Measurements from ENCODE around the gene GBF1.

GBF1 gene

GRCh38 chr10:102379383-102379782 lies 134.1 kb downstream of the GBF1 start:
- H3K36me3 ChIP-seq (replicated peaks): peaks cover 82% of the 10 kb centered on the region
- no peak for TF ChIP-seq CTCF (IDR thresholded peaks at IDR 0.05; ENCODE audit: low read depth, low read length, missing control alignments)
- no peaks in the 10 kb centered on the region for H3K27me3 ChIP-seq (replicated peaks)
- no peak overlapping the region for H3K4me3 ChIP-seq (ENCODE audit: low read depth, low read length)
- no peak for DNase-seq
- in situ Hi-C loops (cut with HindIII; ENCODE audit: low pct_ligation_motif_present, low sequenced_read_pairs): no loop called here
- no peak overlapping the region for H3K27ac ChIP-seq

GRCh38 chr10:102381983-102382382 lies 136.7 kb downstream of the GBF1 start:
- Histone ChIP-seq H3K4me3 (ENCODE audit: low read depth, low read length) (no peak overlapping the region), H3K36me3 (replicated peaks) (peaks cover 59% of the 10 kb centered on the region), H3K27me3 (replicated peaks) (no peaks in the 10 kb centered on the region), H3K27ac (no peak overlapping the region)
- in situ Hi-C loops (cut with HindIII; ENCODE audit: low pct_ligation_motif_present, low sequenced_read_pairs): no loop called here
- DNase-seq: no peak
- no peak for TF ChIP-seq CTCF (IDR thresholded peaks at IDR 0.05; ENCODE audit: low read depth, low read length, missing control alignments)

GRCh38 chr10:102382871-102383270 lies 137.5 kb downstream of the GBF1 start:
- in situ Hi-C loops (cut with HindIII; ENCODE audit: low pct_ligation_motif_present, low sequenced_read_pairs): no loop called here
- peaks cover 52% of the 10 kb centered on the region for H3K36me3 ChIP-seq (replicated peaks)

GRCh38 chr10:102384053-102384452 lies 138.7 kb downstream of the GBF1 start:
- DNase-seq: no peak
- no peak overlapping the region for H3K4me3 ChIP-seq (ENCODE audit: low read depth, low read length)
- H3K36me3 ChIP-seq (replicated peaks): peaks cover 43% of the 10 kb centered on the region
- peak; percentile 37 for TF ChIP-seq CTCF (IDR thresholded peaks at IDR 0.05; ENCODE audit: low read depth, low read length, missing control alignments)
- no peaks in the 10 kb centered on the region for H3K27me3 ChIP-seq (replicated peaks)
- H3K27ac ChIP-seq: no peak overlapping the region
- in situ Hi-C loops (cut with HindIII; ENCODE audit: low pct_ligation_motif_present, low sequenced_read_pairs): no loop called here

More at GRCh38 chr10:102382871-102383270, 137.5 kb downstream of the GBF1 start:
- no peak overlapping the region for H3K4me3 ChIP-seq (ENCODE audit: low read depth, low read length)
- DNase-seq: no peak
- H3K27ac ChIP-seq: no peak overlapping the region
- TF ChIP-seq CTCF (IDR thresholded peaks at IDR 0.05; ENCODE audit: low read depth, low read length, missing control alignments): no peak
- no peaks in the 10 kb centered on the region for H3K27me3 ChIP-seq (replicated peaks)

DNA sequence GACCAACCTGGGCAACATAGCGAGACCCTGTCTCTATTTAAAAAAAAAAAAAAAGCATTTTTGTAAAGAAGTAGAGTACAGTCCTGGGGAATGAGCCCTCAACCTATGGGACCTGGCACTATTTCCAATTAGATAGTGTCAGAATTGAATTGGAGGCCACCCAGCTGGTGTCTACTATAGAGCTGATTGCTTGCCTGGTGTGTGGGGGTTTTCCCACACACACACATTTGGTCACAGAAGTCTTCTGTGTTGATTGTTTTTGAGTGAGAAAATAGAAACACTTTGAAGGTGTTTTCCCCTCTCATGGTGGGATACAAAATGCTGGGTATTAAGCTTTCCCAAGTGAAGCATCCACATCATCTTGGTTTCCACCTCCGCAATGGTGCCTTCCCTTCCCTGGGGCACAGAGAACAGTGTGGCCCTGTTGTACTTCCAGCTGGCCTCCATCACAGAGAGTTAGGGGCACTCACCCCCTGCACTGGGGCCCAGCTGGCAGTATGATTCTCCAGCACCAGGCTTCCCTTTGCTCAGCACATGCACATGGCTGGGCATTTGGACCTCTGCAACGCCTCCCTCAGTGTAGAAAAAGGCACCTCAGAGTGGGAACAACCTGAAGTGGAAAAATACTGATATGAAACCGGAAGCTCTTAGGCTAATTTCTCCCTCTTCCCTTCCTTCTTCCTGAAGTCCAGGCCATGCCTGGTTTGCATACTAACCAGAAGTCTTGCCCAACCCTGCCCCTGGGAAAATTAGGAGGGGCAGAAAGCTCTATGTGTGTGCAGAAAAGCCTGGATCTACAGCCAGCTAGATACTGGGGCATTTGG lies 139.5 kb downstream of the GBF1 start:
- H3K36me3 ChIP-seq (replicated peaks): peaks cover 35% of the 10 kb centered on the region
- H3K27me3 ChIP-seq (replicated peaks): no peaks in the 10 kb centered on the region
- H3K27ac ChIP-seq: no peak overlapping the region
- TF ChIP-seq CTCF (IDR thresholded peaks at IDR 0.05; ENCODE audit: low read depth, low read length, missing control alignments): no peak
- in situ Hi-C loops (cut with HindIII; ENCODE audit: low pct_ligation_motif_present, low sequenced_read_pairs): no loop called here
- no peak for DNase-seq
- no peak overlapping the region for H3K4me3 ChIP-seq (ENCODE audit: low read depth, low read length)

- no peak for DNase-seq
- Histone ChIP-seq H3K4me3 (ENCODE audit: low read depth, low read length) (no peak overlapping the region), H3K27me3 (replicated peaks) (no peaks in the 10 kb centered on the region), H3K27ac (no peak overlapping the region), H3K36me3 (replicated peaks) (no peaks in the 10 kb centered on the region)
- TF ChIP-seq CTCF (IDR thresholded peaks at IDR 0.05; ENCODE audit: low read depth, low read length, missing control alignments): no peak
- in situ Hi-C loops (cut with HindIII; ENCODE audit: low pct_ligation_motif_present, low sequenced_read_pairs): no loop called here
These were observed 144.6 kb downstream of the GBF1 start for GRCh38 chr10:102389894-102390293.
